H1 (cell line): ENCODE results near the gene MAML3. TPM values are rescaled to one million over a fixed set of nuclear protein-coding genes. Genes with fewer than 3 reads are reported as not detected.

Source experiments
- CTCF ChIA-PET: fragments of 300-600 bp; sonication (Branson Sonifier 250); formaldehyde crosslinking; loops from one replicate; lab custom pipeline; 2021; ENCODE audit not compliant: partially characterized antibody; lab: Charles Lee
- POLR2A ChIA-PET: fragments of 300-600 bp; sonication (Branson Sonifier 250); formaldehyde crosslinking; loops from one replicate; lab custom pipeline; 2021; ENCODE audit warnings: inconsistent platforms; ENCODE audit not compliant: partially characterized antibody; lab: Charles Lee
- DNase-seq, 2 experiments: peaks; one replicate each; pipeline versions ENCODE4 v3.0.0 to v3.0.0-alpha.2; 2010 to 2022; ENCODE audit warnings: low spot score in 2 of 2, low read depth in 1 of 2, mixed read lengths in 1 of 2
- FAIRE-seq: peaks from 2 replicates; lab custom pipeline; 2011; peaks lifted over from hg19 to GRCh38; lab: Jason Lieb, UNC
- H2AFZ ChIP-seq: 2 replicates; pipeline ENCODE4 v1.8.1; 2012; ENCODE audit warnings: low read length, inconsistent platforms
- H2AK5ac ChIP-seq: 2 replicates; pipeline ENCODE4 v1.6.1; 2013; ENCODE audit warnings: low read depth, low read length
- H2BK120ac ChIP-seq: replicated peaks from 2 replicates; pipeline ENCODE3; 2013; ENCODE audit warnings: low read depth, low read length, inconsistent platforms
- H2BK12ac ChIP-seq: 2 replicates; pipeline ENCODE4 v1.6.1; 2013; ENCODE audit warnings: low read depth, low read length
- H2BK15ac ChIP-seq: 2 replicates; pipeline ENCODE4 v1.6.1; 2013; ENCODE audit warnings: low read length
- H2BK20ac ChIP-seq: 2 replicates; pipeline ENCODE4 v1.6.1; 2013; ENCODE audit warnings: low read length
- H2BK5ac ChIP-seq: 2 replicates; pipeline ENCODE4 v1.6.1; 2013; ENCODE audit warnings: low read depth, low read length
- H3K14ac ChIP-seq: 2 replicates; pipeline ENCODE4 v1.6.1; 2013; ENCODE audit warnings: inconsistent platforms; ENCODE audit not compliant: insufficient read length
- H3K18ac ChIP-seq: 2 replicates; pipeline ENCODE4 v1.6.1; 2013; ENCODE audit warnings: low read length; ENCODE audit errors: extremely low read depth
- H3K23ac ChIP-seq: 2 replicates; pipeline ENCODE4 v1.6.1; 2013; ENCODE audit warnings: inconsistent platforms; ENCODE audit not compliant: insufficient read length
- H3K23me2 ChIP-seq: 2 replicates; pipeline ENCODE4 v1.6.1; 2013; ENCODE audit warnings: low read depth, low read length
- H3K27ac ChIP-seq: 2 replicates; pipeline ENCODE4 v1.6.1; 2011; ENCODE audit warnings: low read depth, low read length, inconsistent platforms
- H3K27me3 ChIP-seq, 4 experiments: replicated peaks in 1 of 4; 1 replicate in 1 of 4; 2 replicates in 3 of 4; pipeline versions ENCODE4 v1.6.1 to v1.8.1; 2011 to 2013; ENCODE audit warnings: low read length in 3 of 4, mild to moderate bottlenecking in 3 of 4, inconsistent platforms in 2 of 4, mixed read lengths in 2 of 4, moderate library complexity in 1 of 4; ENCODE audit not compliant: control insufficient read depth in 3 of 4, insufficient read depth in 3 of 4; ENCODE audit errors: extremely low read depth in 1 of 4
- H3K36me3 ChIP-seq, 4 experiments: 2 replicates each; pipeline versions ENCODE4 v1.6.1 to v1.8.1; 2011 to 2013; ENCODE audit warnings: mild to moderate bottlenecking in 4 of 4, low read length in 3 of 4, moderate library complexity in 2 of 4, control low read depth in 1 of 4, inconsistent platforms in 1 of 4; ENCODE audit not compliant: insufficient read depth in 4 of 4, control insufficient read depth in 2 of 4
- H3K4ac ChIP-seq: replicated peaks from 2 replicates; pipeline ENCODE3; 2013; ENCODE audit warnings: low read length, low read depth, mixed read lengths, inconsistent platforms; ENCODE audit not compliant: insufficient read length
- H3K4me1 ChIP-seq, 4 experiments: replicated peaks in 1 of 4; 1 replicate in 1 of 4; 2 replicates in 3 of 4; pipeline versions ENCODE4 v1.6.1 to v1.8.1; 2011 to 2013; ENCODE audit warnings: low read length in 3 of 4, inconsistent platforms in 2 of 4, mixed read lengths in 1 of 4; ENCODE audit not compliant: insufficient read depth in 4 of 4, control insufficient read depth in 3 of 4
- H3K4me2 ChIP-seq, 2 experiments: 2 replicates each; pipeline versions ENCODE4 v1.6.1 to v1.8.1; 2011 to 2013; ENCODE audit warnings: low read depth in 2 of 2, low read length in 2 of 2, control low read depth in 1 of 2, inconsistent platforms in 1 of 2, mild to moderate bottlenecking in 1 of 2; ENCODE audit not compliant: insufficient read depth in 1 of 2
- H3K4me3 ChIP-seq, 4 experiments: fragments of 200-600, 300-600 bp in 1 of 4; sonication (generic), shearing (Covaris generic), sonication (Bioruptor Twin) in 1 of 4; 2 replicates each; pipeline versions ENCODE4 v1.5.1 to v1.8.1; 2011 to 2016; ENCODE audit warnings: low read length in 4 of 4, low read depth in 3 of 4, control low read depth in 2 of 4, inconsistent platforms in 2 of 4, mild to moderate bottlenecking in 2 of 4, mixed read lengths in 1 of 4, moderate library complexity in 1 of 4; ENCODE audit not compliant: insufficient read depth in 2 of 4; ENCODE audit errors: extremely low read depth in 1 of 4
- H3K56ac ChIP-seq: replicated peaks from 2 replicates; pipeline ENCODE3; 2013; ENCODE audit warnings: low read depth, mild to moderate bottlenecking, mixed read lengths, low read length, inconsistent platforms; ENCODE audit not compliant: insufficient read length
- H3K79me1 ChIP-seq: 2 replicates; pipeline ENCODE4 v1.6.1; 2013; ENCODE audit warnings: low read depth, low read length, control low read depth
- H3K79me2 ChIP-seq, 2 experiments: 2 replicates each; pipeline versions ENCODE4 v1.6.1 to v1.8.1; 2012 to 2013; ENCODE audit warnings: low read length in 2 of 2, mild to moderate bottlenecking in 2 of 2, inconsistent platforms in 1 of 2; ENCODE audit not compliant: insufficient read depth in 2 of 2, control insufficient read depth in 1 of 2
- H3K9ac ChIP-seq, 4 experiments: replicated peaks in 1 of 4; 1 replicate in 1 of 4; 2 replicates in 3 of 4; pipeline versions ENCODE4 v1.6.1 to v1.8.1; 2011 to 2013; ENCODE audit warnings: low read depth in 3 of 4, low read length in 3 of 4, control low read depth in 2 of 4, mild to moderate bottlenecking in 2 of 4, moderate library complexity in 2 of 4, inconsistent platforms in 1 of 4; ENCODE audit errors: extremely low read depth in 1 of 4
- H3K9me3 ChIP-seq, 2 experiments: 2 replicates each; pipeline versions ENCODE4 v1.6.1 to v1.8.1; 2012 to 2013; ENCODE audit warnings: mild to moderate bottlenecking in 2 of 2, moderate library complexity in 2 of 2, control low read depth in 1 of 2, inconsistent platforms in 1 of 2, low read depth in 1 of 2, low read length in 1 of 2, mixed read lengths in 1 of 2; ENCODE audit not compliant: insufficient read depth in 2 of 2
- H4K20me1 ChIP-seq, 2 experiments: replicated peaks in 1 of 2; 2 replicates each; pipeline versions ENCODE3 to v1.8.1; 2011 to 2013; ENCODE audit warnings: inconsistent platforms in 2 of 2, low read length in 2 of 2, mild to moderate bottlenecking in 1 of 2; ENCODE audit not compliant: insufficient read depth in 2 of 2, control insufficient read depth in 1 of 2
- H4K5ac ChIP-seq: 2 replicates; pipeline ENCODE4 v1.6.1; 2013; ENCODE audit warnings: low read length, low read depth, mixed read lengths, inconsistent platforms; ENCODE audit not compliant: insufficient read length
- H4K8ac ChIP-seq: 2 replicates; pipeline ENCODE4 v1.8.0; 2013; ENCODE audit warnings: mild to moderate bottlenecking, moderate library complexity, low read length, inconsistent platforms; ENCODE audit not compliant: insufficient read depth; ENCODE audit errors: extremely low read depth
- H4K91ac ChIP-seq: replicated peaks from 2 replicates; pipeline ENCODE3; 2013; ENCODE audit warnings: low read length, mixed read lengths, inconsistent platforms; ENCODE audit not compliant: insufficient read length
- CHD1 ChIP-seq: IDR thresholded peaks from 2 replicates; pipeline ENCODE4 v1.6.1; 2012; ENCODE audit warnings: low read depth, low read length, improper control_type of control experiment
- JUND ChIP-seq: IDR thresholded peaks from 2 replicates; pipeline ENCODE4 v1.6.1; 2011; ENCODE audit warnings: mild to moderate bottlenecking, improper control_type of control experiment, low read length
- KDM1A ChIP-seq: fragments of 200-600, 300-600 bp; sonication (generic); IDR thresholded peaks from 2 replicates; pipeline ENCODE4 v1.7.1; 2016; ENCODE audit warnings: mild to moderate bottlenecking, low read length, borderline replicate concordance
- PHF8 ChIP-seq: fragments of 200-600 bp; sonication (generic); conservative IDR thresholded peaks from 2 replicates; pipeline ENCODE4 v1.7.1; 2012; ENCODE audit warnings: low read depth, mild to moderate bottlenecking, inconsistent platforms, low read length, moderate library complexity
- POLR2AphosphoS5 ChIP-seq: IDR thresholded peaks from 2 replicates; pipeline ENCODE4 v1.6.1; 2011; ENCODE audit warnings: low read depth, low read length
- RAD21 ChIP-seq, 2 experiments: IDR thresholded peaks in 1 of 2; conservative IDR thresholded peaks in 1 of 2; 2 replicates each; pipeline ENCODE4 v1.6.1; 2011; ENCODE audit warnings: low read depth in 2 of 2, low read length in 2 of 2, improper control_type of control experiment in 1 of 2, inconsistent platforms in 1 of 2, mild to moderate bottlenecking in 1 of 2, moderate library complexity in 1 of 2
- RFX5 ChIP-seq: IDR thresholded peaks from 2 replicates; pipeline ENCODE4 v1.6.1; 2011; ENCODE audit warnings: low read depth, low read length, improper control_type of control experiment, borderline replicate concordance
- SIN3A ChIP-seq, 2 experiments: IDR thresholded peaks in 1 of 2; conservative IDR thresholded peaks in 1 of 2; 2 replicates each; pipeline ENCODE4 v1.6.1; 2011 to 2012; ENCODE audit warnings: low read length in 2 of 2, improper control_type of control experiment in 1 of 2, low read depth in 1 of 2, mild to moderate bottlenecking in 1 of 2
- SP2 ChIP-seq: IDR thresholded peaks from 2 replicates; pipeline ENCODE4 v1.6.1; 2012; ENCODE audit warnings: mild to moderate bottlenecking, low read length, inconsistent platforms
- SUZ12 ChIP-seq: fragments of 200-600 bp; sonication (generic); IDR thresholded peaks from 2 replicates; pipeline ENCODE4 v1.6.1; 2012; ENCODE audit warnings: mild to moderate bottlenecking, inconsistent platforms, low read length, moderate library complexity, mixed read lengths
- YY1 ChIP-seq: IDR thresholded peaks from 2 replicates; pipeline ENCODE4 v1.6.1; 2011; ENCODE audit warnings: low read depth, mild to moderate bottlenecking, low read length
- ZNF274 ChIP-seq: IDR thresholded peaks from 2 replicates; pipeline ENCODE4 v1.7.0; 2012; ENCODE audit warnings: low read length, borderline replicate concordance; ENCODE audit errors: extremely low read depth
- WGBS, 2 experiments: shearing (Covaris generic) in 1 of 2; methylation state at CpG; one replicate each; pipeline versions ENCODE4 v1.1.6 to v1.1.7; 2013 to 2015; ENCODE audit warnings: low lambda C conversion rate in 2 of 2, mixed read lengths in 2 of 2, inconsistent platforms in 1 of 2, low coverage in 1 of 2, missing lambda C conversion rate in 1 of 2; ENCODE audit not compliant: insufficient replicate concordance in 2 of 2, insufficient coverage in 1 of 2, insufficient read length in 1 of 2; ENCODE audit errors: extremely low coverage in 1 of 2, missing lambda C conversion rate in 1 of 2; 5-methylcytosine and 5-hydroxymethylcytosine counted together
- polyA plus RNA-seq, 7 experiments: library from polyadenylated mRNA; depleted of rRNA in 3 of 7; stranded (reverse) in 5 of 7; unstranded in 2 of 7; fragments of >200 nt in 5 of 7; fragments of 200-250 nt in 2 of 7; gene quantifications; 1 replicate in 5 of 7; 2 replicates in 1 of 7; 4 replicates in 1 of 7; pipeline versions ENCODE4 v1.2.1 to v1.2.3, GENCODE V29; 2011 to 2013; ENCODE audit warnings: missing spikeins in 2 of 7, mixed read lengths in 2 of 7
- total RNA-seq: library from RNA; stranded (reverse); fragmentation: NEBNext Ultra II Directional; extraction: Animal tissue kit (Norgen Biotek cat#: 25700); gene quantifications from 2 replicates; pipeline ENCODE4 v1.2.1, GENCODE V29; 2021
- TF ChIP-seq, protein P1 (sequence below): IDR thresholded peaks from 2 replicates; pipeline ENCODE4 v1.6.1; 2011; ENCODE audit warnings: low read length, improper control_type of control experiment

The MAML3 gene
- total and polyA plus RNA-seq, 2 of the 8 experiments (the other 6 are each of a cell fraction or from before 2014, with no cell fraction given) = 2.1 to 5.7 TPM

DNA sequence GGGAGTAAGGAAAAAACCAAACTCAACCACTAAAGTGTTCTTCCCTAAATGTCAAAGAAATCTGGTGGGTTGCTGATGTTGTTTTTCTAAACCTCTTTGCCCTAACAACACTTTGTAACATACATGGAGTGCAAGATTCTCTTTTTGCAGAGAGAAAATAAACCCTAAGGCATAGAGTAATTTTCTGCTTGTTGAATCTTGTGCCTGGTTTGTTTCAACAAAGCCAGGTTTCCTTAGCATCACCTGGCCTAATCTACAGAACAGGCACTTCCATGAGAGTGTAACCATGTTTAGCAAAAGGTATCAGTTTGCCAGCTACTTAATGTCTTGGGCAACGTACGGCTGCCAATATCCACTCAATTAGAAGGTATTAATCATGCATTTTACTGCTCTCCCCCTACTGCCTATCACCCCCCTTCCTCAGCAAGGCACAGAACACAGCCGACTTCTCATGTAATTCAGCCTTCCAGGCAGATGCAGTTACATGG, 219.2 kb downstream of the MAML3 start:
- H3K4me2 ChIP-seq = no peak overlapping the region
- H3K9me3 ChIP-seq = no peaks in the 10 kb centered on the region
- H2BK12ac ChIP-seq = no peak overlapping the region
- no peak overlapping the region for H4K8ac ChIP-seq
- no peaks in the 10 kb centered on the region for H3K79me1 ChIP-seq
- H2BK15ac ChIP-seq = no peak overlapping the region
- peaks cover 0 to 1% (median 0%) of the 10 kb centered on the region in 4 experiments; a peak in 1 of 7 replicates for H3K27me3 ChIP-seq
- FAIRE-seq (no peak), DNase-seq (no peak)
- no peak overlapping the region for H2BK5ac ChIP-seq
- no peak overlapping the region for H3K18ac ChIP-seq
- 92% methylated on average over 3 of the region's 3 CpGs; no CpG with 5 or more reads in 1 of the 2 experiments for WGBS, 2 experiments
- no peak overlapping the region for H3K4ac ChIP-seq
- H3K23me2 ChIP-seq = peaks cover 6% of the 10 kb centered on the region
- no peak overlapping the region for H2BK20ac ChIP-seq
- H2AK5ac ChIP-seq = no peak overlapping the region
- no peak overlapping the region for H4K91ac ChIP-seq
- H3K4me1 ChIP-seq = peaks cover 0 to 10% (median 4%) of the 10 kb centered on the region in 4 experiments; a peak in 2 of 7 replicates
- H3K79me2 ChIP-seq = no peaks in the 10 kb centered on the region; a peak in 1 of 4 replicates
- CTCF ChIA-PET = interaction anchor here (0.8 kb wide), 1 partner anchor 13 kb away, joined by 3 read pairs; no protein-coding TSS in a partner anchor
- H4K5ac ChIP-seq = no peak overlapping the region
- no peak overlapping the region for H3K14ac ChIP-seq
- H4K20me1 ChIP-seq = peaks cover 0 to 3% of the 10 kb centered on the region in 2 experiments
- no peak overlapping the region for H3K56ac ChIP-seq
- no peak overlapping the region for H3K23ac ChIP-seq
- POLR2A ChIA-PET = no interaction called here
- no peak overlapping the region for H3K4me3 ChIP-seq
- no peak overlapping the region for H2BK120ac ChIP-seq
- H3K9ac ChIP-seq = no peak overlapping the region
- no peaks in the 10 kb centered on the region for H3K36me3 ChIP-seq
- H2AFZ ChIP-seq = no peak overlapping the region
- no peak overlapping the region for H3K27ac ChIP-seq
- TF ChIP-seq RFX5 (no peak), JUND (no peak), KDM1A (no peak), CHD1 (no peak), RAD21 (IDR thresholded peaks at IDR 0.05 in 1 of 2, conservative IDR thresholded peaks at IDR 0.05 in 1 of 2; ENCODE audit: low read depth in 2 of 2, low read length in 2 of 2) (no peak), SUZ12 (no peak), SIN3A (conservative IDR thresholded peaks at IDR 0.05 in 1 of 2, IDR thresholded peaks at IDR 0.05 in 1 of 2; ENCODE audit: low read depth in 1 of 2, low read length in 2 of 2) (no peak), ZNF274 (no peak), POLR2AphosphoS5 (no peak), SP2 (no peak), YY1 (no peak), PHF8 (no peak)
- TF ChIP-seq, protein P1, sequence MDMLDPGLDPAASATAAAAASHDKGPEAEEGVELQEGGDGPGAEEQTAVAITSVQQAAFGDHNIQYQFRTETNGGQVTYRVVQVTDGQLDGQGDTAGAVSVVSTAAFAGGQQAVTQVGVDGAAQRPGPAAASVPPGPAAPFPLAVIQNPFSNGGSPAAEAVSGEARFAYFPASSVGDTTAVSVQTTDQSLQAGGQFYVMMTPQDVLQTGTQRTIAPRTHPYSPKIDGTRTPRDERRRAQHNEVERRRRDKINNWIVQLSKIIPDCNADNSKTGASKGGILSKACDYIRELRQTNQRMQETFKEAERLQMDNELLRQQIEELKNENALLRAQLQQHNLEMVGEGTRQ = no peak
